Lung (tissue), 12 donors: ENCODE measurements around the gene TNNT3. TPM values are rescaled to one million over a fixed set of nuclear protein-coding genes. Genes with fewer than 3 reads are reported as not detected.
"Not testable (repeated sequence)": the region's sequence is repeated elsewhere in the genome, so short reads cannot be mapped to it uniquely, and the experiment has no call there.

Experiments
- ATAC-seq: fragments of 200-7000 bp; cut with Tn5 transposase; one replicate; pipeline ENCODE4 v1.9.1; 2020; ENCODE audit warnings: moderate number of reproducible peaks; ENCODE audit not compliant: insufficient read depth, low FRiP score
- DNase-seq, 3 donors: peaks; one replicate each; pipeline ENCODE4 v3.0.0-alpha.2; 2013 to 2017
- H3K27ac ChIP-seq, 2 donors: one replicate each; pipeline ENCODE4 v1.5.1; 2013; ENCODE audit warnings: mild to moderate bottlenecking in 2 of 2, moderate library complexity in 2 of 2, control low read depth in 1 of 2, inconsistent platforms in 1 of 2, low read depth in 1 of 2, low read length in 1 of 2
- H3K27me3 ChIP-seq, 3 donors: one replicate each; pipeline ENCODE4 v1.5.1; 2013; ENCODE audit warnings: low read length in 2 of 3; ENCODE audit not compliant: control insufficient read depth in 3 of 3, insufficient read depth in 3 of 3
- H3K36me3 ChIP-seq, 4 donors: one replicate each; pipeline ENCODE4 v1.5.1; 2013; ENCODE audit warnings: low read length in 4 of 4, mild to moderate bottlenecking in 1 of 4, moderate library complexity in 1 of 4; ENCODE audit not compliant: control insufficient read depth in 4 of 4, insufficient read depth in 4 of 4
- H3K4me1 ChIP-seq, 5 donors: one replicate each; pipeline ENCODE4 v1.5.1; 2013; ENCODE audit warnings: low read length in 5 of 5, mild to moderate bottlenecking in 2 of 5, moderate library complexity in 1 of 5; ENCODE audit not compliant: control insufficient read depth in 5 of 5, insufficient read depth in 5 of 5
- H3K4me3 ChIP-seq: one replicate; pipeline ENCODE4 v1.5.1; 2013; ENCODE audit warnings: mild to moderate bottlenecking, control low read depth, moderate library complexity
- H3K9ac ChIP-seq, 2 donors: one replicate each; pipeline ENCODE4 v1.5.1; 2013; ENCODE audit warnings: low read length in 2 of 2, control low read depth in 1 of 2; ENCODE audit not compliant: insufficient read depth in 1 of 2
- H3K9me3 ChIP-seq, 4 donors: one replicate each; pipeline ENCODE4 v1.5.1; 2013; ENCODE audit warnings: low read length in 3 of 4, mild to moderate bottlenecking in 1 of 4, moderate library complexity in 1 of 4; ENCODE audit not compliant: control insufficient read depth in 4 of 4, insufficient read depth in 3 of 4
- WGBS, 2 donors: extraction: QIAGEN DNeasy Blood & Tissue Kit; methylation state at CpG; one replicate each; pipeline ENCODE4 v1.1.7; 2013; 5-methylcytosine and 5-hydroxymethylcytosine counted together
- polyA plus RNA-seq, 2 donors: library from polyadenylated mRNA; stranded (reverse); fragments of 200-250 nt; gene quantifications; one replicate each; pipeline ENCODE4 v1.2.1, GENCODE V29; 2013
- total RNA-seq, 2 donors: library from RNA; depleted of rRNA in 1 of 2; stranded (reverse); fragments of >200 nt in 1 of 2; gene quantifications; one replicate each; pipeline ENCODE4 v1.2.1, GENCODE V29; 2014 to 2021
- TF ChIP-seq, protein P1 (sequence below): IDR thresholded peaks from 2 replicates; pipeline ENCODE4 v1.5.1; 2012; ENCODE audit warnings: mild to moderate bottlenecking; ENCODE audit errors: control extremely low read depth, extremely low read depth
- donor health status: control.
- donor health status: control.
- donor health status: Bipolar disorder and iron deficiency.
- donor health status: healthy.
- donor health status: DM: yes; HTN: yes; CAD: no.

Gene TNNT3
- total and polyA plus RNA-seq, 4 donors: 1.6 to 8.0 (median 5.1) TPM

DNA sequence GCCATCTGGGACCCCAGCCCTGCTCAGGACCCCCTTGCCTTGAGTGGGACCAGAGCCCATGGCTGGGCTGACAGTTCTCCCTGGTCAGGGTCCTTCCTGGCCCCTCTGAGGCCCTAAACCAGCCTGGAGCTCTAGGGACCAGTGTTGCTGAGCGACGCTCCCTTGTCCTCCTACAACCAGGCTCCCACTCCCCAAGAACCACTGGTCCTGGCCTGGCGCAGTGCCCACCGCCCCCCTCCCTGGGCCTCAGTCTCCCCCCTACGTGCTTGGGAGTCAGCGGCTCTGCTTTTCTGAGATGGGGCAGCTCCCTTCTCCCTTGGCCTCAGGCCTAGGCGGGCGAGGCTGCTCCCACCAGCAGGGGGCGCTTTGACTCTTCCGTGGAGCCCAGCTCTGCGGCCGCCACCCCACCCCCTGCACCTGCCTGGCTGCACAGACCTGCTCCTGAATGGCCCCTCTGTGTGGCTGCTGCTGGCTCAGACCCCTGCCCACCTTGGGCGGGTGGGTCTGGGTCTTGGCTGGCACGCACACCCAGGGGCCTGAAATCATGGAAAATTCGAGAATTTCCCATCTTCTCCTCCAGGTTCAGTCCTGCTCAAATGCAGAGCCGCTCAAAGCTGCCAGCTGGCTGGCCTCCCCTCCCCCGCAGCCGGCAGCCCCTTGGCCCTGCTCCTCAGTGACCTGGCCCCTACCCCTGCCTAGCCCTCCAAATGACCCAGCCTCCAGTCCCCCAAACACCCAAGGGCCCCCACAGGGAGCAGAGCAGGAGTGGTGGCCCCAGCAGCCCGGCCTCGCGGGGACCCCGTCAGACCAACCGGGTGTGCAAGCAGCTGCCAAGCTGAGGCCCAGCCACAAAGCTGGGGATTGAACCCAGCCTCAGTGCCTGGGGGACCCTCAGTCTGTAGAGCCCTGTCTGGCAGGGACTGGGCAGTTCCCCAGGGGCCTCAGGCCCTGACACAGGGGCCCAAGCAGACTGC, 37.0 kb upstream of the TNNT3 start:
- peaks cover 0 to 15% (median 6%) of the 10 kb centered on the region in 5 donors for H3K4me1 ChIP-seq
- peak; percentile 85 for ATAC-seq
- 37% methylated on average over 23 of the region's 23 CpGs for WGBS, 2 donors
- no peak overlapping the region for H3K9ac ChIP-seq
- peak; percentile 82 to 86 (median 85) for DNase-seq
- no peak overlapping the region for H3K4me3 ChIP-seq
- TF ChIP-seq, protein P1, sequence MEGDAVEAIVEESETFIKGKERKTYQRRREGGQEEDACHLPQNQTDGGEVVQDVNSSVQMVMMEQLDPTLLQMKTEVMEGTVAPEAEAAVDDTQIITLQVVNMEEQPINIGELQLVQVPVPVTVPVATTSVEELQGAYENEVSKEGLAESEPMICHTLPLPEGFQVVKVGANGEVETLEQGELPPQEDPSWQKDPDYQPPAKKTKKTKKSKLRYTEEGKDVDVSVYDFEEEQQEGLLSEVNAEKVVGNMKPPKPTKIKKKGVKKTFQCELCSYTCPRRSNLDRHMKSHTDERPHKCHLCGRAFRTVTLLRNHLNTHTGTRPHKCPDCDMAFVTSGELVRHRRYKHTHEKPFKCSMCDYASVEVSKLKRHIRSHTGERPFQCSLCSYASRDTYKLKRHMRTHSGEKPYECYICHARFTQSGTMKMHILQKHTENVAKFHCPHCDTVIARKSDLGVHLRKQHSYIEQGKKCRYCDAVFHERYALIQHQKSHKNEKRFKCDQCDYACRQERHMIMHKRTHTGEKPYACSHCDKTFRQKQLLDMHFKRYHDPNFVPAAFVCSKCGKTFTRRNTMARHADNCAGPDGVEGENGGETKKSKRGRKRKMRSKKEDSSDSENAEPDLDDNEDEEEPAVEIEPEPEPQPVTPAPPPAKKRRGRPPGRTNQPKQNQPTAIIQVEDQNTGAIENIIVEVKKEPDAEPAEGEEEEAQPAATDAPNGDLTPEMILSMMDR: peak; percentile 84
- no peaks in the 10 kb centered on the region for H3K36me3 ChIP-seq
- no peaks in the 10 kb centered on the region for H3K27me3 ChIP-seq
- no peaks in the 10 kb centered on the region for H3K9me3 ChIP-seq
- peak overlapping the region in 1 of 2 donors; percentile 93 for H3K27ac ChIP-seq

- Histone ChIP-seq H3K27ac (no peak overlapping the region), H3K27me3 (no peaks in the 10 kb centered on the region), H3K36me3 (no peaks in the 10 kb centered on the region), H3K9ac (no peak overlapping the region), H3K9me3 (no peaks in the 10 kb centered on the region), H3K4me1 (peaks cover 0 to 10% (median 3%) of the 10 kb centered on the region in 5 donors), H3K4me3 (no peak overlapping the region)
- TF ChIP-seq, protein P1: no peak
- 91 to 94% methylated on average over 14 of the region's 14 CpGs for WGBS, 2 donors
- peak in 1 of 3 donors; percentile 8 for DNase-seq
- no peak for ATAC-seq
Measured at GRCh38 chr11:1883346-1884302, 35.9 kb upstream of the TNNT3 start.

- DNase-seq (no peak), ATAC-seq (no peak)
- Histone ChIP-seq H3K4me1 (peaks cover 0 to 10% (median 3%) of the 10 kb centered on the region in 5 donors), H3K27ac (no peak overlapping the region), H3K27me3 (no peaks in the 10 kb centered on the region), H3K9me3 (no peaks in the 10 kb centered on the region), H3K36me3 (no peaks in the 10 kb centered on the region), H3K4me3 (no peak overlapping the region), H3K9ac (no peak overlapping the region)
- WGBS, 2 donors: 97% methylated on average over 5 of the region's 5 CpGs
- TF ChIP-seq, protein P1: no peak
Measured at GRCh38 chr11:1884303-1884700, 35.2 kb upstream of the TNNT3 start.

GRCh38 chr11:1886551-1886950, 33.0 kb upstream of the TNNT3 start:
- H3K36me3 ChIP-seq, DNase-seq, H3K9ac ChIP-seq, H3K4me1 ChIP-seq, H3K27ac ChIP-seq, H3K27me3 ChIP-seq, ATAC-seq, H3K9me3 ChIP-seq, H3K4me3 ChIP-seq: not testable (repeated sequence)
- 89 to 92% methylated on average over 13 of the region's 13 CpGs for WGBS, 2 donors
